HEK293 (cell line): ENCODE measurements around the gene ADAMTSL5.

Experiments
- AEBP2 ChIP-seq: fragments of 450-650 bp; formaldehyde crosslinking; IDR thresholded peaks from 2 replicates; pipeline ENCODE4 v1.5.1; 2016; ENCODE audit warnings: missing biosample characterization, missing genetic modification characterization, borderline replicate concordance
- BCL11A ChIP-seq: fragments of 450-650 bp; formaldehyde crosslinking; IDR thresholded peaks from 2 replicates; pipeline ENCODE4 v1.5.1; 2016; ENCODE audit warnings: low read depth, missing biosample characterization, missing genetic modification characterization
- PATZ1 ChIP-seq: fragments of 450-650 bp; formaldehyde crosslinking; IDR thresholded peaks from 2 replicates; pipeline ENCODE4 v1.5.1; 2016; ENCODE audit warnings: missing biosample characterization, missing genetic modification characterization
- TSHZ1 ChIP-seq: fragments of 450-650 bp; formaldehyde crosslinking; IDR thresholded peaks from 2 replicates; pipeline ENCODE4 v1.5.1; 2016; ENCODE audit warnings: missing biosample characterization, missing genetic modification characterization, borderline replicate concordance
- ZBTB48 ChIP-seq: fragments of 450-650 bp; formaldehyde crosslinking; IDR thresholded peaks from 2 replicates; pipeline ENCODE4 v1.5.1; 2016; ENCODE audit warnings: missing biosample characterization, missing genetic modification characterization
- ZFP3 ChIP-seq: fragments of 450-650 bp; formaldehyde crosslinking; IDR thresholded peaks from 2 replicates; pipeline ENCODE4 v1.5.1; 2016; ENCODE audit warnings: low read depth, missing biosample characterization, missing genetic modification characterization
- ZNF18 ChIP-seq: fragments of 450-650 bp; formaldehyde crosslinking; IDR thresholded peaks from 2 replicates; pipeline ENCODE4 v1.5.1; 2016; ENCODE audit warnings: missing biosample characterization, missing genetic modification characterization
- ZNF202 ChIP-seq: fragments of 450-650 bp; formaldehyde crosslinking; IDR thresholded peaks from 2 replicates; pipeline ENCODE4 v1.5.1; 2016; ENCODE audit warnings: missing biosample characterization, missing genetic modification characterization, borderline replicate concordance
- ZNF280C ChIP-seq: fragments of 450-650 bp; formaldehyde crosslinking; IDR thresholded peaks from 2 replicates; pipeline ENCODE4 v1.5.1; 2016; ENCODE audit warnings: missing biosample characterization, missing genetic modification characterization
- ZNF292 ChIP-seq: fragments of 450-650 bp; formaldehyde crosslinking; IDR thresholded peaks from 2 replicates; pipeline ENCODE4 v1.5.1; 2016; ENCODE audit warnings: low read depth, missing biosample characterization, missing genetic modification characterization, borderline replicate concordance
- ZNF354C ChIP-seq: fragments of 450-650 bp; formaldehyde crosslinking; IDR thresholded peaks from 2 replicates; pipeline ENCODE4 v1.5.1; 2016; ENCODE audit warnings: missing biosample characterization, missing genetic modification characterization, low read depth, borderline replicate concordance
- ZNF560 ChIP-seq: fragments of 450-650 bp; formaldehyde crosslinking; IDR thresholded peaks from 2 replicates; pipeline ENCODE4 v1.5.1; 2017; ENCODE audit warnings: missing biosample characterization, missing genetic modification characterization, borderline replicate concordance
- ZNF571 ChIP-seq: fragments of 450-650 bp; formaldehyde crosslinking; IDR thresholded peaks from 2 replicates; pipeline ENCODE4 v1.5.0; 2017; ENCODE audit warnings: missing biosample characterization, missing genetic modification characterization
- ZNF596 ChIP-seq: fragments of 450-650 bp; IDR thresholded peaks from 2 replicates; pipeline ENCODE4 v1.5.0; 2018; ENCODE audit warnings: missing biosample characterization, mild to moderate bottlenecking, missing genetic modification characterization, moderate library complexity
- ZSCAN30 ChIP-seq: fragments of 450-650 bp; IDR thresholded peaks from 2 replicates; pipeline ENCODE4 v1.5.1; 2018; ENCODE audit warnings: missing biosample characterization, mild to moderate bottlenecking, missing genetic modification characterization, moderate library complexity
- TF ChIP-seq, protein P1 (sequence below): fragments of 450-650 bp; formaldehyde crosslinking; conservative IDR thresholded peaks from 2 replicates; pipeline ENCODE4 v1.5.1; 2016; ENCODE audit warnings: low read depth, missing biosample characterization, missing genetic modification characterization
- TF ChIP-seq, protein P2 (sequence below): fragments of 450-650 bp; formaldehyde crosslinking; IDR thresholded peaks from 2 replicates; pipeline ENCODE4 v1.5.1; 2016; ENCODE audit warnings: missing biosample characterization, missing genetic modification characterization
- TF ChIP-seq, protein P3 (sequence below): IDR thresholded peaks from 2 replicates; pipeline ENCODE4 v1.6.1; 2011; ENCODE audit warnings: mild to moderate bottlenecking, low read depth, low read length, borderline replicate concordance

Gene ADAMTSL5

GRCh38 chr19:1490311-1491113 lies 22.3 kb downstream of the ADAMTSL5 start, which contains the start of gene PCSK4 (continued):
- TF ChIP-seq, protein P1, sequence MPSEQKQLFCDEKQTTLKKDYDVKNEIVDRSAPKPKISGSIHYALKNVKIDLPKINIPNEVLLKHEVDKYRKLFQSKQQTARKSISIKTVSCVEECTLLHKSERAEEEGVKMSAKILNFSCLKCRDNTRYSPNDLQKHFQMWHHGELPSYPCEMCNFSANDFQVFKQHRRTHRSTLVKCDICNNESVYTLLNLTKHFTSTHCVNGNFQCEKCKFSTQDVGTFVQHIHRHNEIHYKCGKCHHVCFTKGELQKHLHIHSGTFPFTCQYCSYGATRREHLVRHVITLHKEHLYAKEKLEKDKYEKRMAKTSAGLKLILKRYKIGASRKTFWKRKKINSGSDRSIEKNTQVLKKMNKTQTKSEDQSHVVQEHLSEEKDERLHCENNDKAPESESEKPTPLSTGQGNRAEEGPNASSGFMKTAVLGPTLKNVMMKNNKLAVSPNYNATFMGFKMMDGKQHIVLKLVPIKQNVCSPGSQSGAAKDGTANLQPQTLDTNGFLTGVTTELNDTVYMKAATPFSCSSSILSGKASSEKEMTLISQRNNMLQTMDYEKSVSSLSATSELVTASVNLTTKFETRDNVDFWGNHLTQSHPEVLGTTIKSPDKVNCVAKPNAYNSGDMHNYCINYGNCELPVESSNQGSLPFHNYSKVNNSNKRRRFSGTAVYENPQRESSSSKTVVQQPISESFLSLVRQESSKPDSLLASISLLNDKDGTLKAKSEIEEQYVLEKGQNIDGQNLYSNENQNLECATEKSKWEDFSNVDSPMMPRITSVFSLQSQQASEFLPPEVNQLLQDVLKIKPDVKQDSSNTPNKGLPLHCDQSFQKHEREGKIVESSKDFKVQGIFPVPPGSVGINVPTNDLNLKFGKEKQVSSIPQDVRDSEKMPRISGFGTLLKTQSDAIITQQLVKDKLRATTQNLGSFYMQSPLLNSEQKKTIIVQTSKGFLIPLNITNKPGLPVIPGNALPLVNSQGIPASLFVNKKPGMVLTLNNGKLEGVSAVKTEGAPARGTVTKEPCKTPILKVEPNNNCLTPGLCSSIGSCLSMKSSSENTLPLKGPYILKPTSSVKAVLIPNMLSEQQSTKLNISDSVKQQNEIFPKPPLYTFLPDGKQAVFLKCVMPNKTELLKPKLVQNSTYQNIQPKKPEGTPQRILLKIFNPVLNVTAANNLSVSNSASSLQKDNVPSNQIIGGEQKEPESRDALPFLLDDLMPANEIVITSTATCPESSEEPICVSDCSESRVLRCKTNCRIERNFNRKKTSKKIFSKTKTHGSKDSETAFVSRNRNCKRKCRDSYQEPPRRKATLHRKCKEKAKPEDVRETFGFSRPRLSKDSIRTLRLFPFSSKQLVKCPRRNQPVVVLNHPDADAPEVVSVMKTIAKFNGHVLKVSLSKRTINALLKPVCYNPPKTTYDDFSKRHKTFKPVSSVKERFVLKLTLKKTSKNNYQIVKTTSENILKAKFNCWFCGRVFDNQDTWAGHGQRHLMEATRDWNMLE = no peak
- TF ChIP-seq ZNF571 (no peak), BCL11A (tag by site-specific recombination) (no peak), PATZ1 (tag by site-specific recombination) (peak; percentile 86), ZBTB48 (tag by site-specific recombination) (no peak), ZFP3 (tag by site-specific recombination) (no peak), TSHZ1 (tag by site-specific recombination) (no peak), ZNF292 (tag by site-specific recombination) (no peak), ZNF18 (no peak), ZSCAN30 (tag by site-specific recombination) (no peak), ZNF202 (tag by site-specific recombination) (no peak), ZNF596 (tag by site-specific recombination) (no peak), ZNF560 (tag by site-specific recombination) (no peak), ZNF280C (tag by site-specific recombination) (no peak), ZNF354C (no peak), AEBP2 (no peak)
- TF ChIP-seq, protein P2, sequence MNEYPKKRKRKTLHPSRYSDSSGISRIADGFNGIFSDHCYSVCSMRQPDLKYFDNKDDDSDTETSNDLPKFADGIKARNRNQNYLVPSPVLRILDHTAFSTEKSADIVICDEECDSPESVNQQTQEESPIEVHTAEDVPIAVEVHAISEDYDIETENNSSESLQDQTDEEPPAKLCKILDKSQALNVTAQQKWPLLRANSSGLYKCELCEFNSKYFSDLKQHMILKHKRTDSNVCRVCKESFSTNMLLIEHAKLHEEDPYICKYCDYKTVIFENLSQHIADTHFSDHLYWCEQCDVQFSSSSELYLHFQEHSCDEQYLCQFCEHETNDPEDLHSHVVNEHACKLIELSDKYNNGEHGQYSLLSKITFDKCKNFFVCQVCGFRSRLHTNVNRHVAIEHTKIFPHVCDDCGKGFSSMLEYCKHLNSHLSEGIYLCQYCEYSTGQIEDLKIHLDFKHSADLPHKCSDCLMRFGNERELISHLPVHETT (tag by site-specific recombination) = peak; percentile 70; the same call in 1 of the 2 replicates
- TF ChIP-seq, protein P3, sequence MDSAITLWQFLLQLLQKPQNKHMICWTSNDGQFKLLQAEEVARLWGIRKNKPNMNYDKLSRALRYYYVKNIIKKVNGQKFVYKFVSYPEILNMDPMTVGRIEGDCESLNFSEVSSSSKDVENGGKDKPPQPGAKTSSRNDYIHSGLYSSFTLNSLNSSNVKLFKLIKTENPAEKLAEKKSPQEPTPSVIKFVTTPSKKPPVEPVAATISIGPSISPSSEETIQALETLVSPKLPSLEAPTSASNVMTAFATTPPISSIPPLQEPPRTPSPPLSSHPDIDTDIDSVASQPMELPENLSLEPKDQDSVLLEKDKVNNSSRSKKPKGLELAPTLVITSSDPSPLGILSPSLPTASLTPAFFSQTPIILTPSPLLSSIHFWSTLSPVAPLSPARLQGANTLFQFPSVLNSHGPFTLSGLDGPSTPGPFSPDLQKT = no peak
